ENCODE data around the gene CPSF3. TPM values are rescaled to one million over a fixed set of nuclear protein-coding genes. Genes with fewer than 3 reads are reported as not detected.

CPSF3 gene
- total and polyA plus RNA-seq, 12 donors: 20.9 to 58.3 (median 32.5) TPM

DNA sequence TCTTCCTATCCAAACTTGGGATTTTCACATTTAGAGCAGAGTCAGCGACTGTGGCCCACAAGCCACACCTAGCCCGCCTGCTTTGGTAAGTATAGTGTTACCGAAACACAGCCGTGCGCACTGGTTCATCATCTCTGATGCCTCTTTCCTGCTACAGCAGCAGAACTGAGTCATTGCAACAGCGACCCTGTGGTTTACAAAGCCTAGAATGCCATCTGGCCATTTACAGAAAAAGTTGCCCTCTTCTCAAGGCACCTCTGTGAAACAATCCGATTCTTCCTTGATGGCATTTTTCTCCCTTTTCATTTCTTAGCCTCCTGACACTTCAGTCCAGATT, 40.2 kb downstream of the CPSF3 start:
- no peak overlapping the region for H3K27ac ChIP-seq
- peaks cover 0 to 15% of the 10 kb centered on the region in 2 donors for H3K36me3 ChIP-seq (replicated peaks in 1 of 2)
- TF ChIP-seq, protein P1, sequence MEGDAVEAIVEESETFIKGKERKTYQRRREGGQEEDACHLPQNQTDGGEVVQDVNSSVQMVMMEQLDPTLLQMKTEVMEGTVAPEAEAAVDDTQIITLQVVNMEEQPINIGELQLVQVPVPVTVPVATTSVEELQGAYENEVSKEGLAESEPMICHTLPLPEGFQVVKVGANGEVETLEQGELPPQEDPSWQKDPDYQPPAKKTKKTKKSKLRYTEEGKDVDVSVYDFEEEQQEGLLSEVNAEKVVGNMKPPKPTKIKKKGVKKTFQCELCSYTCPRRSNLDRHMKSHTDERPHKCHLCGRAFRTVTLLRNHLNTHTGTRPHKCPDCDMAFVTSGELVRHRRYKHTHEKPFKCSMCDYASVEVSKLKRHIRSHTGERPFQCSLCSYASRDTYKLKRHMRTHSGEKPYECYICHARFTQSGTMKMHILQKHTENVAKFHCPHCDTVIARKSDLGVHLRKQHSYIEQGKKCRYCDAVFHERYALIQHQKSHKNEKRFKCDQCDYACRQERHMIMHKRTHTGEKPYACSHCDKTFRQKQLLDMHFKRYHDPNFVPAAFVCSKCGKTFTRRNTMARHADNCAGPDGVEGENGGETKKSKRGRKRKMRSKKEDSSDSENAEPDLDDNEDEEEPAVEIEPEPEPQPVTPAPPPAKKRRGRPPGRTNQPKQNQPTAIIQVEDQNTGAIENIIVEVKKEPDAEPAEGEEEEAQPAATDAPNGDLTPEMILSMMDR (IDR thresholded peaks at IDR 0.05): no peak
- no peak for TF ChIP-seq POLR2A (IDR thresholded peaks at IDR 0.05)
- no peak overlapping the region for H3K4me3 ChIP-seq
- H3K9me3 ChIP-seq (replicated peaks in 1 of 3): no peaks in the 10 kb centered on the region
- DNase-seq: no peak
- intact Hi-C loops (cut with DNase I): no loop called here
- no peaks in the 10 kb centered on the region for H3K27me3 ChIP-seq
- peaks cover 0 to 9% of the 10 kb centered on the region in 2 donors for H3K4me1 ChIP-seq (replicated peaks in 1 of 2)
- WGBS, 4 donors: 63 to 81% (median 67%) methylated on average over 7 of the region's 7 CpGs

DNA sequence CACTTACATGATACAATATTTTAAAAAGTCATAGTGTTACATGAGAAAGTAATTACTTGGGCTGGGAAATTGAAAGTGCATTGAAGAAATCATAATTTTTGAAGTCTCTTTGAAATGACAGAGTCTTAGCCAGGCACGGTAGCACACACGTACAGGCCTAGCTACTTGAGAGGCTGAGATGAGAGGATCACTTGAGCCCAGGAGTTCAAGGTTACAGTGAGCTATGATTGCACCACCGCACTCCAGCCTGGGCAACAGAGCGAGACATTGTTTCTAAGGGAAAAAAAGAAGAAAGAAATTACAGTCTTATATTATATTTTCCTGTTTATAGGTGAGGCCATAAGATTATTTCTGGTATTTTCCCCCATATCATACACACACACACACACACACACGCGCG, 41.7 kb downstream of the CPSF3 start:
- intact Hi-C loops (cut with DNase I): no loop called here
- Histone ChIP-seq H3K27me3 (no peaks in the 10 kb centered on the region), H3K27ac (no peak overlapping the region), H3K9me3 (replicated peaks in 1 of 3) (no peaks in the 10 kb centered on the region), H3K4me3 (no peak overlapping the region), H3K4me1 (replicated peaks in 1 of 2) (peaks cover 0 to 9% of the 10 kb centered on the region in 2 donors), H3K36me3 (replicated peaks in 1 of 2) (peaks cover 0 to 12% of the 10 kb centered on the region in 2 donors)
- 53 to 83% (median 63%) methylated on average over 7 of the region's 7 CpGs for WGBS, 4 donors
- TF ChIP-seq, protein P1 (IDR thresholded peaks at IDR 0.05): no peak
- no peak for TF ChIP-seq POLR2A (IDR thresholded peaks at IDR 0.05)
- peak in 1 of 7 donors; percentile 25 for DNase-seq

DNA sequence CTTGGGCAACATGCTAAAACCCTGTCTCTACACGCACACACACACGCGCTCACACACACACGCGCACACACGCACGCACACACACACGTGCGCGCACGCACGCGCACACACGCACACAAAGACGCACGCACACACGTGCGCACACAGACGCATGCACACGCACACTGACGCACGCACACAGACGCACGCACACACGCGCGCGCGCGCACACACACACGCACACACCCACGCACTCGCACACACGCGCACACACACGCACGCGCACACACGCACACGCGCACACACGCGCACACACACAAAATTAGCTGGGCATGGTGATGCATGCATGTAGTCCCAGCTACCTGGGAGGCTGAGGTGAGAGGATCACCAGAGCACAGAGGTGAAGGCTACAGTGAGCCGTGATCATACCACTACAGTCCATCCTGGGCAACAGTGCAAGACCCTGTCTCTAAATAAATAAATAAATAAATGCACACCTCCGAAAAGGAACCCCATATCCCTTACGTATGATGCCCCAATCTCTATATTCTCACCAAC, 42.8 kb downstream of the CPSF3 start:
- H3K27ac ChIP-seq: no peak overlapping the region
- WGBS, 4 donors: 87 to 100% (median 94%) methylated on average over 3 to 42 of the region's 46 CpGs
- no peak for DNase-seq
- H3K27me3 ChIP-seq: no peaks in the 10 kb centered on the region
- no peaks in the 10 kb centered on the region for H3K9me3 ChIP-seq (replicated peaks in 1 of 3)
- intact Hi-C loops (cut with DNase I): no loop called here
- TF ChIP-seq, protein P1 (IDR thresholded peaks at IDR 0.05): no peak
- TF ChIP-seq POLR2A (IDR thresholded peaks at IDR 0.05): no peak
- no peak overlapping the region for H3K4me3 ChIP-seq
- H3K36me3 ChIP-seq (replicated peaks in 1 of 2): peaks cover 0 to 1% of the 10 kb centered on the region in 2 donors
- H3K4me1 ChIP-seq (replicated peaks in 1 of 2): peaks cover 0 to 9% of the 10 kb centered on the region in 2 donors

DNA sequence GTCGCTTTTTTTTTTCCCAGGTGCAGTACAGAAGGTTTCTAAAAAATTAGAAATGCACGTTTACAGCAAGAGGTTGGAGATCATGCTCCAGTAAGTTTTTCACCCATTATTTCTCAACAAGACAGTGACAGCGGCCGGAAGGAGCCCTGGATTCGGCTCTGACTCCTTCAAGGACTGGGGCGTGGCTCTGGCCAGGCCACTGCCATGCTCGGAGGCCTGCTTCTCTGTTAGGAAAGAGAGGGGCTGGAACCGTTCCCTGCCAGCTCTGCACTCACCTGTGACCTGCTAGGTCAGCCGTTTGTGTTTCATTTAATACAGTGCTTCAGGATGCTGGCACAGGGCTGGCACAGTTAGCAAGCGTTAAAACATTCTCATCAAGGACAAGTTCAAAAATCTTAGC, 44.2 kb downstream of the CPSF3 start:
- WGBS, 4 donors: 37 to 54% (median 52%) methylated on average over 8 to 10 of the region's 10 CpGs
- intact Hi-C loops (cut with DNase I): no loop called here
- Histone ChIP-seq H3K9me3 (replicated peaks in 1 of 3) (no peaks in the 10 kb centered on the region), H3K27ac (peak overlapping the region in 2 of 5 donors; percentile 3 to 12), H3K4me1 (replicated peaks in 1 of 2) (peaks cover 0 to 9% of the 10 kb centered on the region in 2 donors), H3K4me3 (no peak overlapping the region), H3K36me3 (replicated peaks in 1 of 2) (no peaks in the 10 kb centered on the region), H3K27me3 (no peaks in the 10 kb centered on the region)
- TF ChIP-seq POLR2A (IDR thresholded peaks at IDR 0.05): no peak
- TF ChIP-seq, protein P1 (IDR thresholded peaks at IDR 0.05): no peak
- peak in 5 of 7 donors; percentile 34 to 70 (median 58) for DNase-seq
